ENCODE results near the gene NXT1.
"Not testable (repeated sequence)": the region's sequence is repeated elsewhere in the genome, so short reads cannot be mapped to it uniquely, and the experiment has no call there.

NXT1 gene

GRCh38 chr20:23331450-23332350 is 18.9 kb upstream of the NXT1 start:
- no peak for DNase-seq (ENCODE audit: low read depth)

DNA sequence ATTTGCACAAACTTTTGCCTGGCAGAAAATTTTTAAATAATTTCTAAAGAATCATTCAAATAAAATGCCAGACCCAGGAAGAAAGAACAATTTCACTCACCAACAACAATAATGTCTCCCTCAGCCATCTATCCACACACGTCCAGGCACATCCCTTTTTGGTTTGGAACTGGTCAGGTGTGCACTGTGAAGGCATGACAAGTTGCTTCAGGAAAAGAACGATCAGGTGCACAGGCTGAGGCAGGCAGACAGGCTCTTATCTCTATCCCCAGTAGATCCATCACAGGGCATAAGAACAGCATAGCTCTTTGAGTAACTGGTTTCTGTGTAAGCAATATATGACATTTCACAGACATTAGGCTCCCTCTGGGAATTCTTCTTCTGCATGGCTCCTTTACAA is 18.1 kb upstream of the NXT1 start:
- no peak for DNase-seq (ENCODE audit: low read depth)

DNA sequence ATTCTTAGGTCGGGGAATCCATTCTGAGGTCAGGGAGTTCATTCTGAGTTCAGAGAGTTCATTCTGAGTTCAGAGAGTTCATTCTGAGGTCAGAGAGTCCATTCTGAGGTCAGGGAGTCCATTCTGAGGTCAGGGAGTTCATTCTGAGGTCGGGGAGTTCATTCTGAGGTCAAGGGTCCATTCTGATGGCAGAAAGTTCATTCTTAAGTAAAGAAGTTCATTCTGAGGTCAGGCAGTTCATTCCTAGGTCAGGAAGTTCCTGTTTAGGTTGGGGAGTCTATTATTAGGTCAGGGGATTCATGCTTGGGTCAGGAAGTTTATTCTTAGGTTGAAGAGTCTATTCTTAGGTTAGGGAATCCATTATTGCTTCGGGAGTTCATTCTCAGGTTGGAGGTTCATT is 16.5 kb upstream of the NXT1 start:
- DNase-seq (ENCODE audit: low read depth): no peak

DNA sequence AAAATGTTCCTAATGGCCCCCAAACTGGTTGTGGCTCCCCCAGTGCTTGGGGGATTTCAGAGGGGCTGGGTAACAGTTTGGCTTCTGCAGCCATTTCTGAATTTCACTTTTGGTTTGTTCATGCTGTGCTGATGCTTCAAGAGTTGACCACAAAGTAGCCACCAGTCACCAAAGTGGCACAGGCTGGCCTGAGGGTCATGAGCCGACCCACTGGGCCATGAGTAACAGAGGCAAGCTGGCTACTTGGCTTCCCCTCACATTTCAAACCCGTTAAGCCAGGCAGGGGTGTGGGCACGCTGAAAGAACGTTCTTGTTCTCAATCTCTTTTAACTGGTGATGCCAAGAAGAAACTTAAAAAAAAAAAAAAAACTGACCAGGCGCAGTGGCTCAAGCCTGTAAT is 15.1 kb upstream of the NXT1 start:
- no peak for DNase-seq (ENCODE audit: low read depth)

DNA sequence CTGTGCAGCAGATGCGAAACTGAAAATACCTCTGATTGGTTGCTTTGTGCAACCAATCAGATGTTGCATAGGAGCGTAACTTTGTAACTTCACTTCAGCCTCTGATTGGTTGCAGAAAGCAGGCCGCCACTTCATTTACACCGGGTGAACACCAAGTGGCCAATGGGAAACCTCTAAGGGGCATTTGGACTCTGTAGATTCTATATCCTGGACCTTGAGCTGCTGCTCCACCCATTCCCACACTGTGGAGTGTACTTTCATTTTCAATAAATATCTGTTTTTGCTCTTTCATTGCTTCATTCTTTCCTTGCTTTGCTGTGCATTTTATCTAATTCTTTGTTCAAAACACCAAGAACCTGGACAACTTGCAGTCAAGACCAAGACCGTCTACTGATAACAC is 14.1 kb upstream of the NXT1 start:
- DNase-seq (ENCODE audit: low read depth): no peak

- DNase-seq (ENCODE audit: low read depth): no peak
These were observed 13.3 kb upstream of the NXT1 start for GRCh38 chr20:23337312-23337711.

GRCh38 chr20:23339986-23340385 is 10.6 kb upstream of the NXT1 start:
- no peak for DNase-seq (ENCODE audit: low read depth)

- no peak for DNase-seq (ENCODE audit: low read depth)
These were observed 10.1 kb upstream of the NXT1 start for GRCh38 chr20:23340524-23340923.

GRCh38 chr20:23341073-23341472 is 9.5 kb upstream of the NXT1 start:
- no peak for DNase-seq (ENCODE audit: low read depth)

DNA sequence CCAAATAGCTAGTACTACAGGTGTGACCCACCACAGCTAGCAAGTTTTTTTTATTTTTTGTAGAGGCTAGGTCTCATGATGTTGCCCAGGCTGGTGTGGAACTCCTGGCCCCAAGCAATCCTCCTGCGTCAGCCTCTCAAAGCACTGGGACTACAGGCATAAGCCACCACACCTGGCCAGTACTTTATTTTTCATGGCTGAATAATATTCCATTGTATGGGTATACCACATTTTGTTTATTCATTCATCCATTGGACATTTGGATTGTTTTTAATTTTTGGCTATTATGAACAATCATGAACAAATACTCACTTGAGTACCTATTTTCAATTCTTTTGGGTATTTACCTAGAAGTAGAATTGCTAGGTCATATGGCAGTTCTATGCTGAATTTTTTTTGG is 7.0 kb upstream of the NXT1 start:
- DNase-seq (ENCODE audit: low read depth): no peak

GRCh38 chr20:23344336-23344735 is 6.3 kb upstream of the NXT1 start:
- DNase-seq (ENCODE audit: low read depth): no peak

DNA sequence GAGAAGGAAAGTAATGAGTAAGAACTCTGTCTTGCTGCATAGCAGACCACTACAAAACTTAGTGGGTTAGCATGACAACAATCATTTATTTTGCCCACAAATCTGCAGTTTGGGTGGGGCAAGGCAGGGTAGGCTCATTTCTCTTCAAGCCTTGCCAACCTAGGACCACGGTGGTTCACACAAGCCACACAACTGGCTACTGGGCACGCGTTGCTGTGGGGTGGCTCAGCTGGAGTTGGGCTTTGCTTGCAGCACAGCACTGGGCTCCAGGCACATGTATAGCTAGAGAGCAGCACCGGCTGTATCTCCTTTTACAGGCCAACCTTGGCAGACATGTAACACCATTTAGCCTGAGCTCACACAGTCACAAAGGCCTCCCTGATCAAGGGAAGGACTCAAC is 4.6 kb upstream of the NXT1 start:
- DNase-seq (ENCODE audit: low read depth): no peak

GRCh38 chr20:23347791-23348190 is 2.8 kb upstream of the NXT1 start:
- no peak for DNase-seq (ENCODE audit: low read depth)

- DNase-seq (ENCODE audit: low read depth): not testable (repeated sequence)
These were observed 2.1 kb upstream of the NXT1 start for GRCh38 chr20:23348510-23348909.

DNA sequence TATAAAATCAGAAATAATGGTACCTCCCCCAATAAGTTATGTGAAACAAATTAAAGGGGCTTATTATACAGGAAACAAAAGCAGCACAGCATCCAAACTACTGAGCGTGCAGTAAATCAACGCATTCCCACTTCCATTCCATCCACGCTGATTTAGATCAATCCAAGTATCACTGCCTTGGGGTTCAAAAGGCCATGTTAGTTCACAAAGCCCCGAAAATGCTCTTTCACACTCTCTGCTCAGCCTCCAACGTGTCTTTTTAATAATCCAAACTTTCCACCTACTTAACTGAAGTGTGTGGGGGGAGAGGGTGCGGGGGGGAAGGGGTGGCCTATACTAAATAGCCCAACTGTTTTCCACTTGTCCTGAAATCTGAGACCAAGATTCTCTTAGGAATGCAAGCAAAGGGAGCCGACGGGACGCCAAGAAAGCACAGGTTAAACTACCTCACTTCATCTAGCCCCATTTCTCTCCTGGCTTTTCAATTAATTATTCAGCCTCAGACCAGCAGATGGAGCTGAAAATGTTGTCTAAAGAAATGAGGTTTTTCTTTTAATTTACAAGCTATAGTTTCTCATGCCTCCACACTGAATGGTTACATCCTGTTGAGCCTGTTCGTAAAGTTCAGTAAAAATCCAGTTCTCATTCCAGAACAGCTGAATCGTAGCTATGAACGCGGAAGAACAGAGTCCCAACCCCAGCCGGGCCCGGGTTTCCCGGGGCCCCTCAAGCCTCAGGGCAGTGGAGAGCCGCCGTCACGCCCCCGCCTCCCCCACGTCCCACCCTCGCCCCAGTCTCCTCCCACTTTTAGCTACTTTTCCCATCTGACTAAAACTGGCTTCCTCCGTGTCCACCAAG is 1.0 kb upstream of the NXT1 start:
- DNase-seq (ENCODE audit: low read depth): peak; percentile 56

DNA sequence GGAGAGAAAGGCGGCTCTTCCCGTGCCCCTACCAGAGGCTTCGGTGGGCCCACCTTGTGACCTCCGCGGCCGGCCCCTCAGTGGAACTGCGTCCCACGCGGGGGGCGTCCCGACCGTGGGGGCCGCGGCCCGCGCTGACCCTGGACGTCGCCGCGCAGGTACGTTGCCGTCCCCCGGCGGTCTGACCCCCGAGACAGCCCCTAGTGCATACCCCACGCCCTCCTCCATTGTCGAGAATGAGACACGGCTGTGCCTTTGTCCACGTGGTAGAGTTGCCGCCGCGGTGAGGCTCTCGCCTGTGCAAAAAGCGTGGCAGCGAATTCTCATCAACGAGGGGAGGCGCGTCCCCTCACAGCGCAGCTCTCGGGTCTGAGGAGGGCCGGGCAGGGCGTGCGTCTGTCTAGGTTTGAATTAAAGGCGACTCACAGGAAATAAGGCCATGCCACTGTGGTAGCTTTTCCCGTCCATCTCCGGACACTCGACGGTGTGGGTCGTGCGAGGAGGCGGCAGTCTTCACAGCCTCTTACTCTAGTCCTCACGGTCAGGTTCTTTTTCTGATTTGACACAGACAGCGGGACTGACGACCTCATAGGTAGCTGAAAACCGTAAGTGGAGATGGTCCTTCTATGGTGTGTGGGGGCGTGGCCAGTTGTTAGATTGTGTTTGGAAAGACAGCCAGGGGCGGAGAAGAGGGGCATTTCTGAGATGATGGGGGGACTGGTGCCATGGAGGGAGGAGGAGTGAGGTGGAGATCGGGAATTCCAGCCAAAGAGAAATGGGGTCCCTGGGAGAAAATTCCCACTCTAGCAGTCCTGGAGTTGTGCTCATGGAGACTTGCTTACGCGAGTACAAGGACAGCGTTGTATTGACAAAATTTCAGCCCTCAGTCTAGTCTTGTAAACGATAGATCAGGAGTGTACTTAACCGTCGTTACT is 580 bp downstream of the NXT1 start:
- DNase-seq (ENCODE audit: low read depth): peak; percentile 27

DNA sequence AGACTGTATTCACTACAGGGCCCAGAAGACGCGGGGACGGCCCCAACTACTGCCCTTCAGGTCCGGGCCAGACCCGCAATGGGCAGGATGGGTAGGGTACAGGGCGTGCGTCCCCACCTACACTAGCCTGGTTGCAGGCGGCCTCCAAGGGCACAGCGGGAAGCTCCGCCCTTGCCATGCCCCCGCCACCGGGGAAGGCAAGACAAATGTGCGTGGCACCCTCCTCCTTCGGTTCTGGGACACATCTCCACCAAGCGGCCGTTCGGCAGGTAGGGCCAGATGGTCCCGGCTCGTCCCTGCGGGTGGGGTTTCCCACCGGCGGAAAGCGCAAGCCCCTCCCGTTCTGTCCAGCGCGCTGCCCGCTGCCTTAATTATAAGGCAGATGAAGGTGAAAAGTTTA is 5.6 kb downstream of the NXT1 start:
- no peak for DNase-seq (ENCODE audit: low read depth)

DNA sequence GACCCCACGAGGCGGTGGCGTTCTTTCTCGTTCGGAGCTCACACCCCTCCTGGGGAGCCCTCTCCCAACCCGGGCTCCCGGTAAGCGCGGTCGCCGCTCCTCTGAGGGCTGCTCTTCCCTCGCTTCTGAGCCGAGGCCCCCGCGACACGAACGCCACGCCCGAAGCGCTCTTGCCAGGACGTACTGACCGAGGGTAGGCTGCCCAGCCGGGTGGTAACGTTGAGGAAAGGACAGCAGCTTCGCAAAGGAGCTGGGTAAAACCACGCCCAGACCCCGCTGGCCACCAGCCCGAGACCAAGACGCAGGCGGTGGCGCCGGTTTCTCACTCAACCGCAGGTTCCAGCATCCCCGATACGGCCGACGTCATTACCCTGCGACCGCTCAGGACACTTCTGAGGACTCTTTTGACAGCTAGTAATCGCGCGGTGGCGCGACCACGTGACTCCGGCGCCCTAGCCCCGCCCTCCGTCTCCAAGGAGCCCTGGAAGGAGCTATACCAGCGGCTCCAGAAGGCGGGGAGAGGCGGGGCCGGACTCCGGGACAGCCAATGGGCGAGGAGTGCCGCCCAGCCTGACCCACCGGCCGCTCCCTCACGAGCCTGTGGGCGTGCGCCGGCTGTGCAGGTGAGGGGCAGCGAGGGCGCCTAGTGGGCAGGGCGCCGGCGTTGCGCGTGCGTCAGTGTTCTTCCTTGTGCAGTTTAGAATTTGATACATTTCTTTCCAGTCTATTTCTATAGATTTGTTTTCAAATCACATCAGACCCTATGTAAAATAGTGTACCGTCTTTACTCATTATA is 7.4 kb downstream of the NXT1 start:
- DNase-seq (ENCODE audit: low read depth): peak; percentile 100

DNA sequence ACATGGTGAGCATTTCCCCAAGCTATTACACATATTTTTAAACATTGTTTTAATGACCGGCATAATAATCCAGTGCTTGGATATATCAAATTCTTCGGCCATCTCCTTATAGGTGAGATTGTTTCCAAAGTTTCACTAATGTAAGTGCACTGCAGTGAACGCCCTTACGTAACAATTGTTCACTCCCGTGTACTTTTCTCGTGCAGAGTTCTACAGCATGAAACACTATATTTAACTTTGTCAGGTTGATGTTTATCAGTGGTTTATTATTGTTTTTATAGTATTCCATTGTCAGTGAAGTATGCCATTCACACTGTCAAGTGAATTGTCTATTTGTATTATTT is 7.9 kb downstream of the NXT1 start:
- DNase-seq (ENCODE audit: low read depth): no peak

DNA sequence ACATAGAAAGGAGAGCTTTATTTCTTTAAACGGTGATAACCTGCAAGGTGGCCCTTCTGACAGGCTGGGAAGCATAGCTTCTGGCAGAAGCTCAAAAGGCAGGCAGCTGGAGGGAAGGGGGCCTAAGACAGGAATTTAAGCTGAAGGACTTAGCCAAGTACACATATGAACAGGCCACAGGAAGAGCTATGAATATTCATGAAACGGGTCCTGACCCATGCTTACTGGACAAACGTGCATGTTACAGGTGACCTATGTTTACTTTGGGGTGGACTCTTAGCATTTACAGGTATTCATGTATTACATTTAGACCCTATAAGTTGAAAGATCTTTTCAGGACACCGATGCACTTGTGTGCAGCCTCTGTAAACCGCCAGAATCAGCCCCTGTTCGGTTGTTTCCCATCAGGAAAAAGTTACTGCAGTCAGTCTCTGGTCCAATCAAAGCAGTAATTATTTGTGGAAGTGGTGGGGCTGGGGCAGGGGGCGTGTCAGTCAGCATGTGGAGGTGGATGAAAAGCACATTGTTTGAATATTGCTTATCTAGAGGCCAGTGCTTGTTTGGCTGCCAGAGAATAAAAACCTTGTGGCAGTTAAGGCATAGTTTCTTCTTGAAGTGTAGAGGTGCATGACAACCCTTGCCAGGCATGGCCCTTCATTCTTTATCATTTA is 8.5 kb downstream of the NXT1 start:
- no peak for DNase-seq (ENCODE audit: low read depth)

GRCh38 chr20:23360531-23360930 is 9.9 kb downstream of the NXT1 start:
- no peak for DNase-seq (ENCODE audit: low read depth)

Measured in stimulated activated CD8-positive, alpha-beta memory T cell treated with anti-CD3 and anti-CD28 coated beads, Interleukin-12 subunit alpha, Interleukin-12 subunit beta, amount 100 ng/mL, for 1 hour (primary cell).